Measurements from ENCODE around the gene ZNF846. TPM values are rescaled to one million over a fixed set of nuclear protein-coding genes. Genes with fewer than 3 reads are reported as not detected.

ZNF846 gene
- total and polyA plus RNA-seq, 2 of the 4 experiments (the other 2 are of a cell fraction) = 5.7 to 6.5 TPM

DNA sequence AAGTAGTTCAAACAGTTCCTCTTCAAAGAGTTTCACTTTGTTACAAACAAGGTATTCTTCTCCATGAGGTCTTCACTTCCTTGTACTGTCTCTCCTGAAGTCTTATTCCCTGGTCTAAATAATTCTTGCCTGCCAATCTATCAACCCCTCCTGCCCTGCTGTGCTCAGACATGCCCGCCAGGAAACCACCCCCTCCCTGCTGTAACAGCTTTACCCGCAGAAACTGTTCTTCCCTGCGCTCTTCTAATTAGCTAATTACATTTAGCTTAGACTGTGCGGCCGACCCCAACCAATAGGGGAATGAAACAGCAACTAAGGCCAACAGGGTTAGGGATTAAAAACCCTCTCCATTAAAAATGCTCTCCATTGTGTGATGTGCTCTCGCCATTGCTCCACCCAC lies 46.7 kb downstream of the ZNF846 start:
- H2BK15ac ChIP-seq (ENCODE audit: low read depth, low read length) = no peak overlapping the region
- intact Hi-C loops (cut with micrococcal nuclease) (no loop called here), in situ Hi-C loops (cut with MboI; ENCODE audit: low sequenced_read_pairs) (no loop called here), dilution Hi-C loops (cut with HindIII; ENCODE audit: low sequenced_read_pairs, unreplicated experiment) (no loop called here)
- H4K5ac ChIP-seq (ENCODE audit: low read depth, low read length) = no peak overlapping the region
- POLR2A ChIA-PET (ENCODE audit: unreplicated experiment) = no interaction called here
- no peak overlapping the region for H3K23ac ChIP-seq (ENCODE audit: low read depth, low read length)
- TF ChIP-seq SMC3 (IDR thresholded peaks at IDR 0.05; ENCODE audit: low read depth, low read length) = no peak
- TF ChIP-seq CEBPB (IDR thresholded peaks at IDR 0.05; ENCODE audit: low read depth, low read length) = no peak
- no peak for TF ChIP-seq FOS (IDR thresholded peaks at IDR 0.05; ENCODE audit: low read depth, low read length)
- TF ChIP-seq CHD1 (IDR thresholded peaks at IDR 0.05; ENCODE audit: low read depth, low read length) = no peak
- TF ChIP-seq RAD21 (IDR thresholded peaks at IDR 0.05; ENCODE audit: low read length) = no peak
- no peak for TF ChIP-seq NFE2L2 (IDR thresholded peaks at IDR 0.05; ENCODE audit: low read depth, low read length)
- no peak for TF ChIP-seq MAFK (IDR thresholded peaks at IDR 0.05; ENCODE audit: low read depth, low read length)
- TF ChIP-seq USF2 (IDR thresholded peaks at IDR 0.05; ENCODE audit: low read depth, low read length) = no peak
- TF ChIP-seq CTCF (conservative IDR thresholded peaks at IDR 0.05; ENCODE audit: low read depth, low read length) = no peak
- no peak for TF ChIP-seq RCOR1 (IDR thresholded peaks at IDR 0.05; ENCODE audit: insufficient replicate concordance, low read length)
- WGBS, 2 experiments (ENCODE audit: extremely low coverage in 2 of 2, insufficient read length in 1 of 2) = no CpG with 5 or more reads among the region's 6 CpGs
- H2BK5ac ChIP-seq (ENCODE audit: low read depth, low read length, poor library complexity, severe bottlenecking) = no peak overlapping the region
- no peak overlapping the region for H3K4ac ChIP-seq (ENCODE audit: low read depth, low read length)
- H2AK9ac ChIP-seq (replicated peaks; ENCODE audit: low read depth, low read length, poor library complexity) = no peak overlapping the region
- no peak overlapping the region for H2BK20ac ChIP-seq (ENCODE audit: low read depth, low read length)
- ATAC-seq (ENCODE audit: low read depth) = no peak
- H3K36me3 ChIP-seq (ENCODE audit: control insufficient read depth, insufficient read depth, low read length) = no peaks in the 10 kb centered on the region
- H2AFZ ChIP-seq (replicated peaks; ENCODE audit: low read length, poor library complexity) = no peak overlapping the region
- H3K56ac ChIP-seq (ENCODE audit: extremely low read depth, insufficient read depth, low read length) = no peak overlapping the region
- BruUV-seq (replicated peaks) = no TSS peak
- no peak overlapping the region for H2BK120ac ChIP-seq (ENCODE audit: low read depth, low read length)
- no peaks in the 10 kb centered on the region for H3K4me1 ChIP-seq (ENCODE audit: control insufficient read depth, insufficient read depth, low read length)
- H3K9ac ChIP-seq (ENCODE audit: low read depth, low read length) = no peak overlapping the region
- no peaks in the 10 kb centered on the region for H3K27me3 ChIP-seq (ENCODE audit: control insufficient read depth, insufficient read depth, low read length)
- no peak overlapping the region for H3K18ac ChIP-seq (ENCODE audit: low read depth, low read length)
- peaks cover 1% of the 10 kb centered on the region; the same call in 1 of the 2 replicates for H3K9me3 ChIP-seq (ENCODE audit: control insufficient read depth, insufficient read depth, low read length)
- no peaks in the 10 kb centered on the region for H3K9me1 ChIP-seq (ENCODE audit: insufficient read depth, low read length)
- no peak overlapping the region for H3K4me2 ChIP-seq (ENCODE audit: low read depth, low read length)
- no peaks in the 10 kb centered on the region for H3K79me1 ChIP-seq (ENCODE audit: low read depth in 1 of 2, low read length in 2 of 2)
- H4K8ac ChIP-seq (ENCODE audit: low read depth in 2 of 2, low read length in 2 of 2) = no peak overlapping the region
- no peak for DNase-seq
- H3K27ac ChIP-seq (ENCODE audit: insufficient read depth, low read length) = no peak overlapping the region
- no peak overlapping the region for H3K4me3 ChIP-seq (ENCODE audit: insufficient read depth, low read depth, low read length)
- H4K91ac ChIP-seq (ENCODE audit: insufficient read depth, low read depth, low read length) = no peak overlapping the region
- H4K20me1 ChIP-seq (ENCODE audit: insufficient read depth, low read length) = no peaks in the 10 kb centered on the region
- H3K14ac ChIP-seq (replicated peaks; ENCODE audit: low read depth, low read length) = no peak overlapping the region
- CTCF ChIA-PET = interaction anchor here (0.5 to 1.0 kb wide), 2 partner anchors 12 to 31 kb away, joined by 3 to 4 read pairs; no protein-coding TSS in a partner anchor
- no peak overlapping the region for H2AK5ac ChIP-seq (ENCODE audit: low read depth, low read length)
